Fibroblast of lung (primary cell): Measurements from ENCODE around the gene RPS14. TPM values are rescaled to one million over a fixed set of nuclear protein-coding genes. Genes with fewer than 3 reads are reported as not detected.
A peak's percentile ranks its signal among the peaks of the same experiment; 100 is the strongest.

Experiments used
- DNase-seq, 2 donors: peaks; one replicate each; pipeline versions ENCODE4 v3.0.0 to v3.0.0-alpha.2; 2010; ENCODE audit warnings: low read depth in 2 of 2
- H2AFZ ChIP-seq: 2 replicates; pipeline ENCODE4 v1.5.1; 2012; ENCODE audit warnings: low read length, control low read depth, inconsistent platforms
- H3K27ac ChIP-seq: 2 replicates; pipeline ENCODE4 v1.5.1; 2011; ENCODE audit warnings: low read length, control low read depth; ENCODE audit not compliant: insufficient read depth
- H3K27me3 ChIP-seq: 2 replicates; pipeline ENCODE4 v1.5.1; 2011; ENCODE audit warnings: mild to moderate bottlenecking, low read length; ENCODE audit not compliant: control insufficient read depth, insufficient read depth
- H3K36me3 ChIP-seq: 2 replicates; pipeline ENCODE4 v1.5.1; 2011; ENCODE audit warnings: low read length; ENCODE audit not compliant: control insufficient read depth, insufficient read depth
- H3K4me1 ChIP-seq: 2 replicates; pipeline ENCODE4 v1.5.1; 2011; ENCODE audit warnings: low read length; ENCODE audit not compliant: control insufficient read depth, insufficient read depth; ENCODE audit errors: extremely low read depth
- H3K4me2 ChIP-seq: 2 replicates; pipeline ENCODE4 v1.5.1; 2011; ENCODE audit warnings: low read length, control low read depth; ENCODE audit not compliant: insufficient read depth; ENCODE audit errors: extremely low read depth
- H3K4me3 ChIP-seq, 4 experiments: fragments of 200-600 bp in 1 of 4; sonication (generic) in 1 of 4; replicated peaks in 1 of 4; 2 replicates each; pipeline ENCODE4 v1.5.1; 2011 to 2016; ENCODE audit warnings: low read length in 4 of 4, low read depth in 3 of 4, mild to moderate bottlenecking in 3 of 4, control low read depth in 2 of 4, inconsistent platforms in 1 of 4, mixed read lengths in 1 of 4; ENCODE audit not compliant: insufficient read depth in 1 of 4; ENCODE audit errors: control extremely low read depth in 1 of 4
- H3K79me2 ChIP-seq: 2 replicates; pipeline ENCODE4 v1.5.1; 2012; ENCODE audit warnings: mild to moderate bottlenecking, low read length, inconsistent platforms; ENCODE audit not compliant: control insufficient read depth, insufficient read depth
- H3K9ac ChIP-seq: 2 replicates; pipeline ENCODE4 v1.5.1; 2011; ENCODE audit warnings: mild to moderate bottlenecking, low read length, control low read depth; ENCODE audit not compliant: insufficient read depth
- H3K9me3 ChIP-seq: 2 replicates; pipeline ENCODE4 v1.5.1; 2012; ENCODE audit warnings: low read depth, low read length; ENCODE audit not compliant: control insufficient read depth, insufficient read depth
- H4K20me1 ChIP-seq: 2 replicates; pipeline ENCODE4 v1.5.1; 2011; ENCODE audit warnings: low read length; ENCODE audit not compliant: control insufficient read depth, insufficient read depth; ENCODE audit errors: extremely low read depth
- CTCF ChIP-seq, 2 donors: IDR thresholded peaks in 1 of 2; conservative IDR thresholded peaks in 1 of 2; 1 replicate in 1 of 2; 2 replicates in 1 of 2; pipeline ENCODE4 v1.5.1; 2011 to 2012; ENCODE audit warnings: low read length in 2 of 2, control low read depth in 1 of 2, inconsistent platforms in 1 of 2, low read depth in 1 of 2, mild to moderate bottlenecking in 1 of 2
- EZH2 ChIP-seq: IDR thresholded peaks from 2 replicates; pipeline ENCODE4 v1.5.1; 2012; ENCODE audit warnings: low read length, control low read depth, mild to moderate bottlenecking; ENCODE audit errors: missing control alignments
- polyA minus RNA-seq: library from RNA; depleted of rRNA, polyadenylated mRNA; stranded (reverse); fragments of >200 nt; gene quantifications from 2 replicates; pipeline ENCODE4 v1.2.3, GENCODE V29; 2011; ENCODE audit warnings: low replicate concordance
- polyA plus RNA-seq, 2 donors: library from polyadenylated mRNA; depleted of rRNA in 1 of 2; stranded (reverse) in 1 of 2; unstranded in 1 of 2; fragments of >200 nt; gene quantifications; 2 replicates each; pipeline ENCODE4 v1.2.1, GENCODE V29; 2011 to 2012; ENCODE audit warnings: missing spikeins in 1 of 2
- total RNA-seq: library from RNA; depleted of rRNA; stranded (reverse); fragments of >200 nt; gene quantifications from 2 replicates; pipeline ENCODE4 v1.2.1, GENCODE V29; 2014

Gene RPS14
- total RNA-seq (1,962 and 4,466 TPM in 2 replicates), polyA plus RNA-seq (5,623 and 6,025 TPM in 2 replicates), polyA minus RNA-seq (1,117 and 1,370 TPM in 2 replicates)
- 3,434 and 3,467 TPM in 2 replicates for polyA plus RNA-seq (2012)

DNA sequence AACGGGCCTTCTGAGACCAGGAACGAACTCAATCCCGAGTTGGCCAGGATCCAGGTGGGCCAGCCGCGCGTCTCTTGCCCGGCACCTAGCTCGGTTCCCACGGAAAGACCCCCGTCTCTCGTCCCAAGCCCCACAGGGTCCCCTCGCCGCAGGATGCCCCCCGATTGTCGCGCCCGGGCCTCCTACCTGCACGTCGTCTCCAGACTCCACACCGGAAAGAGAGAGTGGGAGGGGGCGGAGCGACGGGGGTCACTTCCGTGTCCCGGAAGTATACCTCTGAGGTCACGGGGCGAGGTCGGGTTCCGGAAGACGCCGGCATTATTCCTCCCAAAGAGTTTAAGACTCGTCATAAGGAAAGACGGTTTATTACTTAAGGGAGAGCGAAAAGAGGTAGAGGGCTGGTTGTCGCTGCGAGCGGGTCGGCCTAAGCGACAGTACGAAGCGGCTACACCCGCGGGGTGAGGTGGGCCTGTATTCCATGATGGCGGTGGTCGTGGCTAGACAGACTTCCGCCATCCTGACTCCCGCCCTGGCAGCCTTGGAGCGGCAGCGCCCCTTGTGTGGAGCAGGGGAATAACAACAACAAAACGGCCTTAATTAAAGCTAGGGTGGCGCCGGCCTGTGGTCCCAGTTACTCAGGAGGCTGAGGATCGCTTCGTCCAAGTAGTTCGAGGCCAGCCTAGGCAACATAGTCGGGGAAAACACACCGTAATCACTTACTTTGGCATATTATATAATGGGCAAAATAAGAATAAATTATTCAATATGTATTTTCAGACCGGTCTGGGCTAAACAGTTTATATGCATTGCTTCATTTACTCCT is at the start of gene RPS14:
TSS of gene RPS14 (minus strand) at position 223 of the 823 bp plus-strand sequence. CDS start 2,006 bp downstream, outside the sequence.
- peak; percentile 93 to 96 for DNase-seq
- Histone ChIP-seq H3K4me3 (peak within 1 kb of the TSS; percentile 71 to 90 (median 87)), H3K9ac (peak within 1 kb of the TSS; percentile 92), H3K27ac (peak within 1 kb of the TSS; percentile 99), H3K9me3 (no peaks in the 10 kb centered on the region), H3K79me2 (peaks cover 42% of the 10 kb centered on the region), H2AFZ (peak within 1 kb of the TSS; percentile 97), H4K20me1 (peaks cover 2% of the 10 kb centered on the region), H3K4me1 (peaks cover 9% of the 10 kb centered on the region), H3K27me3 (no peaks in the 10 kb centered on the region), H3K36me3 (peaks cover 25% of the 10 kb centered on the region), H3K4me2 (peak within 1 kb of the TSS; percentile 91)
- TF ChIP-seq CTCF (conservative IDR thresholded peaks at IDR 0.05 in 1 of 2, IDR thresholded peaks at IDR 0.05 in 1 of 2; ENCODE audit: low read depth in 1 of 2, low read length in 2 of 2) = peak; percentile 69 to 81
- no peak for TF ChIP-seq EZH2

GRCh38 chr5:150498971-150499370 is 49.4 kb upstream of the RPS14 start:
- no peak for DNase-seq
- H3K27me3 ChIP-seq = no peaks in the 10 kb centered on the region
- H3K9ac ChIP-seq = no peak overlapping the region
- no peaks in the 10 kb centered on the region for H3K9me3 ChIP-seq
- no peak overlapping the region for H3K27ac ChIP-seq
- H4K20me1 ChIP-seq = no peaks in the 10 kb centered on the region
- TF ChIP-seq EZH2 = no peak
- TF ChIP-seq CTCF (conservative IDR thresholded peaks at IDR 0.05 in 1 of 2, IDR thresholded peaks at IDR 0.05 in 1 of 2; ENCODE audit: low read depth in 1 of 2, low read length in 2 of 2) = no peak
- H3K4me3 ChIP-seq = peak overlapping the region in 1 of 4 experiments; percentile 48
- no peak overlapping the region for H2AFZ ChIP-seq
- H3K79me2 ChIP-seq = peaks cover 91% of the 10 kb centered on the region
- peaks cover 11% of the 10 kb centered on the region for H3K36me3 ChIP-seq
- no peak overlapping the region for H3K4me2 ChIP-seq
- H3K4me1 ChIP-seq = peaks cover 58% of the 10 kb centered on the region

- Histone ChIP-seq H3K4me3 (peak overlapping the region in 1 of 4 experiments; percentile 48), H3K4me1 (peaks cover 57% of the 10 kb centered on the region), H3K79me2 (peaks cover 91% of the 10 kb centered on the region), H3K27me3 (no peaks in the 10 kb centered on the region), H3K36me3 (peaks cover 11% of the 10 kb centered on the region), H3K4me2 (peak overlapping the region; percentile 89), H4K20me1 (no peaks in the 10 kb centered on the region), H3K27ac (peak overlapping the region; percentile 92), H3K9ac (no peak overlapping the region), H3K9me3 (no peaks in the 10 kb centered on the region), H2AFZ (no peak overlapping the region)
- DNase-seq = no peak
- TF ChIP-seq EZH2 (no peak), CTCF (conservative IDR thresholded peaks at IDR 0.05 in 1 of 2, IDR thresholded peaks at IDR 0.05 in 1 of 2; ENCODE audit: low read depth in 1 of 2, low read length in 2 of 2) (no peak)
Measured at GRCh38 chr5:150498501-150498900, 49.0 kb upstream of the RPS14 start.
